HEK293T (cell line): ENCODE data around the gene WNK1.
"Not testable (repeated sequence)": the region's sequence is repeated elsewhere in the genome, so short reads cannot be mapped to it uniquely, and the experiment has no call there.

Source experiments
- CTCF ChIA-PET: fragments of 350-600 bp; formaldehyde crosslinking; extraction: SDS; loops from one replicate; lab custom pipeline; 2021; ENCODE audit warnings: antibody characterized with exemption, inconsistent platforms; lab: Yijun Ruan, JAX
- POLR2A ChIA-PET: fragments of 350-600 bp; formaldehyde crosslinking; extraction: SDS; loops from one replicate; lab custom pipeline; 2020; ENCODE audit warnings: antibody characterized with exemption, inconsistent platforms; lab: Yijun Ruan, JAX
- DNase-seq: peaks from one replicate; pipeline ENCODE4 v3.0.0; 2012; ENCODE audit warnings: mixed read lengths; ENCODE audit errors: extremely low spot score
- ARNT ChIP-seq: fragments of 450-650 bp; IDR thresholded peaks from 2 replicates; pipeline ENCODE4 v1.6.1; 2017; ENCODE audit warnings: mild to moderate bottlenecking
- BHLHE40 ChIP-seq: fragments of 450-650 bp; IDR thresholded peaks from 2 replicates; pipeline ENCODE4 v1.6.1; 2016; ENCODE audit warnings: mild to moderate bottlenecking, moderate library complexity, borderline replicate concordance
- CTBP1 ChIP-seq: fragments of 450-650 bp; IDR thresholded peaks from 2 replicates; pipeline ENCODE4 v1.6.1; 2016; ENCODE audit warnings: borderline replicate concordance
- ELF4 ChIP-seq: fragments of 450-650 bp; IDR thresholded peaks from 2 replicates; pipeline ENCODE4 v1.6.1; 2017; ENCODE audit warnings: antibody characterized with exemption
- FOXA1 ChIP-seq: fragments of 450-650 bp; IDR thresholded peaks from 2 replicates; pipeline ENCODE4 v1.6.1; 2016; ENCODE audit warnings: mild to moderate bottlenecking
- FOXK2 ChIP-seq: fragments of 450-650 bp; IDR thresholded peaks from 2 replicates; pipeline ENCODE4 v1.6.1; 2016; ENCODE audit warnings: mild to moderate bottlenecking
- FOXM1 ChIP-seq: fragments of 450-650 bp; IDR thresholded peaks from 2 replicates; pipeline ENCODE4 v1.6.1; 2017; ENCODE audit warnings: mild to moderate bottlenecking, borderline replicate concordance
- HDGF ChIP-seq: fragments of 450-650 bp; IDR thresholded peaks from 2 replicates; pipeline ENCODE4 v1.6.1; 2017; ENCODE audit warnings: antibody characterized with exemption, borderline replicate concordance
- L3MBTL2 ChIP-seq: fragments of 450-650 bp; conservative IDR thresholded peaks from 2 replicates; pipeline ENCODE4 v1.6.1; 2016; ENCODE audit warnings: mild to moderate bottlenecking
- LEF1 ChIP-seq: fragments of 450-650 bp; IDR thresholded peaks from 2 replicates; pipeline ENCODE4 v1.6.1; 2017; ENCODE audit warnings: mild to moderate bottlenecking, borderline replicate concordance
- NFRKB ChIP-seq: fragments of 450-650 bp; IDR thresholded peaks from 2 replicates; pipeline ENCODE4 v1.6.1; 2016; ENCODE audit warnings: mild to moderate bottlenecking, moderate library complexity
- SP1 ChIP-seq: fragments of 450-650 bp; IDR thresholded peaks from 2 replicates; pipeline ENCODE4 v1.6.1; 2017
- SUZ12 ChIP-seq: fragments of 450-650 bp; IDR thresholded peaks from 2 replicates; pipeline ENCODE4 v1.6.1; 2016; ENCODE audit warnings: mild to moderate bottlenecking
- TARDBP ChIP-seq: fragments of 450-650 bp; IDR thresholded peaks from 2 replicates; pipeline ENCODE4 v1.6.1; 2016
- ZNF384 ChIP-seq: fragments of 450-650 bp; IDR thresholded peaks from 2 replicates; pipeline ENCODE4 v1.6.1; 2016
- TF ChIP-seq, protein P1 (sequence below): fragments of 450-650 bp; IDR thresholded peaks from 2 replicates; pipeline ENCODE4 v1.6.1; 2016

Gene WNK1

GRCh38 chr12:807041-807735 is 54.8 kb downstream of the WNK1 start:
- TF ChIP-seq ZNF384 (peak; percentile 90), ARNT (no peak)

GRCh38 chr12:810116-810515 is 57.7 kb downstream of the WNK1 start:
- CTCF ChIA-PET: interaction anchor here (1.2 to 1.9 kb wide), 3 partner anchors 29 to 240 kb away, joined by 3 to 5 read pairs (median 4); no protein-coding TSS in a partner anchor
- TF ChIP-seq FOXK2 (no peak), SP1 (no peak), BHLHE40 (no peak), CTBP1 (no peak), ARNT (no peak)
- POLR2A ChIA-PET: interaction anchor here (1.0 kb wide), 1 partner anchor 57 kb away, joined by 4 read pairs; no protein-coding TSS in a partner anchor
- no peak for DNase-seq

More at GRCh38 chr12:807041-807735, 54.8 kb downstream of the WNK1 start:
- ChIA-PET CTCF (interaction anchor here (0.6 to 1.4 kb wide), 4 partner anchors 9 to 262 kb away, joined by 4 to 8 read pairs (median 6); no protein-coding TSS in a partner anchor), POLR2A (interaction anchor here (1.0 to 2.2 kb wide), 3 partner anchors 53 to 57 kb away, joined by 5 to 15 read pairs (median 6); partner anchors contain the start of gene WNK1)
- DNase-seq: no peak

- TF ChIP-seq, protein P1, sequence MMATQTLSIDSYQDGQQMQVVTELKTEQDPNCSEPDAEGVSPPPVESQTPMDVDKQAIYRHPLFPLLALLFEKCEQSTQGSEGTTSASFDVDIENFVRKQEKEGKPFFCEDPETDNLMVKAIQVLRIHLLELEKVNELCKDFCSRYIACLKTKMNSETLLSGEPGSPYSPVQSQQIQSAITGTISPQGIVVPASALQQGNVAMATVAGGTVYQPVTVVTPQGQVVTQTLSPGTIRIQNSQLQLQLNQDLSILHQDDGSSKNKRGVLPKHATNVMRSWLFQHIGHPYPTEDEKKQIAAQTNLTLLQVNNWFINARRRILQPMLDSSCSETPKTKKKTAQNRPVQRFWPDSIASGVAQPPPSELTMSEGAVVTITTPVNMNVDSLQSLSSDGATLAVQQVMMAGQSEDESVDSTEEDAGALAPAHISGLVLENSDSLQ: peak; percentile 58; the same call in 1 of the 2 replicates
- TF ChIP-seq FOXM1: no peak
- ChIA-PET POLR2A (interaction anchor here (0.8 to 1.6 kb wide), 4 partner anchors 57 to 240 kb away, joined by 3 to 11 read pairs (median 4); partner anchors contain the start of gene WNK1), CTCF (interaction anchor here (1.2 to 1.9 kb wide), 3 partner anchors 30 to 241 kb away, joined by 3 to 5 read pairs (median 4); no protein-coding TSS in a partner anchor)
- no peak for DNase-seq
These were observed 58.5 kb downstream of the WNK1 start for GRCh38 chr12:810671-811415.

- DNase-seq: no peak
- ChIA-PET POLR2A (no interaction called here), CTCF (no interaction called here)
- no peak for TF ChIP-seq ELF4
- no peak for TF ChIP-seq FOXK2
- no peak for TF ChIP-seq FOXM1
- TF ChIP-seq TARDBP: no peak
- TF ChIP-seq SUZ12: no peak
- TF ChIP-seq LEF1: no peak
- no peak for TF ChIP-seq CTBP1
- no peak for TF ChIP-seq BHLHE40
- no peak for TF ChIP-seq SP1
- no peak for TF ChIP-seq ARNT
- no peak for TF ChIP-seq L3MBTL2
- no peak for TF ChIP-seq ZNF384
- no peak for TF ChIP-seq HDGF
These were observed 60.6 kb downstream of the WNK1 start for GRCh38 chr12:812950-813349.

GRCh38 chr12:817456-817855 is 65.1 kb downstream of the WNK1 start:
- ChIA-PET CTCF (interaction anchor here (0.9 kb wide), 1 partner anchor 696 kb away, joined by 3 read pairs; no protein-coding TSS in a partner anchor), POLR2A (interaction anchor here (0.7 kb wide), 1 partner anchor 132 kb away, joined by 3 read pairs; the partner anchor contains the start of gene RAD52)

DNA sequence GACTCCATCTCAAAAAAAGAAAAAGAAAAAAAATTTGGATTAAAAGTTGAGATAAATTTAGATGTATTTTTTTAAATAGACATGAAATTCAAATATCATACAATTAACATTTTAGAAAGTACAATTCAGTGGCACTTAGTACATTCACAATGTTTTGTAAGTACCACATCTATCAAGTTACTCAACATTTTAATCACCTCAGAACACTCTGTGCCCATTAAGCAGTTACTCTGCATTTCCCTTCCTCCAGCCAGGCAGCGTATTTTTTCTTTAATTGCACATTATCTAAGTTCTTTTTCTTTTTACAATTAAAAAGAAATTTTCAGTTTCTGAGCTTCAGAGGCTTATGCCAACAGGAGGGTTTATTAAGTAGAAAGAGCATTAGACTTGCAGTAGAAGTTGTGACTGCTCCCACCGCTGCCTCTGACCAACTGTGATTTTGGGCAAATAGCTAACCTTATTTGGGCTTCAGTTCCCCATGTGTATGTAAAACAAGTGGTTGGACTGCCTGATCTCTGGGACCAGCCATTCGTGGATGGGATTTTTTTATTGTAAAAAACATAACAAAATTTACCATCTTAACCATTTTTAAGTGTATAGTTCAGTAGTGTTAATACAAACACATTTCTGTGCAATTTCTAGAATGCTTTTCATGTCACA is 65.7 kb downstream of the WNK1 start:
- ChIA-PET POLR2A (interaction anchor here (1.3 kb wide), 2 partner anchors 67 to 131 kb away, joined by 3 read pairs; partner anchors contain the start of gene RAD52), CTCF (interaction anchor here (0.6 to 0.9 kb wide), 2 partner anchors 37 to 67 kb away, joined by 3 to 4 read pairs; no protein-coding TSS in a partner anchor)
- TF ChIP-seq SP1: no peak
- TF ChIP-seq TARDBP: no peak
- DNase-seq: no peak

More at GRCh38 chr12:817456-817855, 65.1 kb downstream of the WNK1 start:
- not testable (repeated sequence) for DNase-seq

GRCh38 chr12:818733-819132 is 66.4 kb downstream of the WNK1 start:
- TF ChIP-seq BHLHE40: no peak
- TF ChIP-seq FOXK2: no peak
- CTCF ChIA-PET: interaction anchor here (0.6 to 0.9 kb wide), 2 partner anchors 38 to 68 kb away, joined by 3 to 4 read pairs; no protein-coding TSS in a partner anchor
- no peak for DNase-seq
- POLR2A ChIA-PET: interaction anchor here (1.3 kb wide), 2 partner anchors 67 to 130 kb away, joined by 3 read pairs; partner anchors contain the start of gene RAD52

- ChIA-PET POLR2A (no interaction called here), CTCF (interaction anchor here (0.6 to 0.7 kb wide), 2 partner anchors 269 to 421 kb away, joined by 3 to 4 read pairs; no protein-coding TSS in a partner anchor)
- TF ChIP-seq SUZ12 (no peak), CTBP1 (no peak), FOXA1 (no peak), LEF1 (no peak), ELF4 (no peak), BHLHE40 (no peak), NFRKB (no peak), HDGF (no peak), L3MBTL2 (no peak), FOXM1 (no peak)
- TF ChIP-seq, protein P1: no peak
- no peak for DNase-seq
These were observed 68.0 kb downstream of the WNK1 start for GRCh38 chr12:820336-820735.
